ENCODE results near the gene ST7. TPM values are rescaled to one million over a fixed set of nuclear protein-coding genes. Genes with fewer than 3 reads are reported as not detected.

Gene ST7
- total RNA-seq, 1 donor from 2014 or later, result 107 TPM

GRCh38 chr7:117188376-117188775 is 235.1 kb downstream of the ST7 start:
- H3K9me3 Mint-ChIP-seq (ENCODE audit: unreplicated experiment), result no peaks in the 10 kb centered on the region
- no peak for TF ChIP-seq CTCF (IDR thresholded peaks at IDR 0.05; ENCODE audit: partially characterized antibody, unreplicated experiment)
- H3K4me3 Mint-ChIP-seq (ENCODE audit: unreplicated experiment), result no peak overlapping the region
- DNase-seq, result no peak
- peaks cover 3% of the 10 kb centered on the region for H3K36me3 Mint-ChIP-seq (ENCODE audit: unreplicated experiment)
- H3K27me3 Mint-ChIP-seq (ENCODE audit: unreplicated experiment), result peaks cover 2% of the 10 kb centered on the region
- H3K4me1 Mint-ChIP-seq (ENCODE audit: low read depth, unreplicated experiment), result peaks cover 22% of the 10 kb centered on the region
- H3K27ac Mint-ChIP-seq (ENCODE audit: unreplicated experiment), result no peak overlapping the region

- Mint-ChIP-seq H3K27ac (ENCODE audit: unreplicated experiment) (no peak overlapping the region), H3K4me1 (ENCODE audit: low read depth, unreplicated experiment) (peaks cover 22% of the 10 kb centered on the region), H3K36me3 (ENCODE audit: unreplicated experiment) (no peaks in the 10 kb centered on the region), H3K4me3 (ENCODE audit: unreplicated experiment) (no peak overlapping the region), H3K9me3 (ENCODE audit: unreplicated experiment) (no peaks in the 10 kb centered on the region), H3K27me3 (ENCODE audit: unreplicated experiment) (peaks cover 2% of the 10 kb centered on the region)
- DNase-seq, result no peak
- TF ChIP-seq CTCF (IDR thresholded peaks at IDR 0.05; ENCODE audit: partially characterized antibody, unreplicated experiment), result no peak
These were observed 235.8 kb downstream of the ST7 start for GRCh38 chr7:117188949-117189592.

- Mint-ChIP-seq H3K4me3 (ENCODE audit: unreplicated experiment) (no peak overlapping the region), H3K27ac (ENCODE audit: unreplicated experiment) (no peak overlapping the region), H3K9me3 (ENCODE audit: unreplicated experiment) (no peaks in the 10 kb centered on the region), H3K4me1 (ENCODE audit: low read depth, unreplicated experiment) (peaks cover 19% of the 10 kb centered on the region), H3K27me3 (ENCODE audit: unreplicated experiment) (peaks cover 2% of the 10 kb centered on the region), H3K36me3 (ENCODE audit: unreplicated experiment) (no peaks in the 10 kb centered on the region)
- TF ChIP-seq CTCF (IDR thresholded peaks at IDR 0.05; ENCODE audit: partially characterized antibody, unreplicated experiment), result no peak
- DNase-seq, result no peak
These were observed 236.8 kb downstream of the ST7 start for GRCh38 chr7:117190104-117190503.

GRCh38 chr7:117190746-117191435 is 237.6 kb downstream of the ST7 start:
- H3K27ac Mint-ChIP-seq (ENCODE audit: unreplicated experiment), result no peak overlapping the region
- no peak overlapping the region for H3K4me3 Mint-ChIP-seq (ENCODE audit: unreplicated experiment)
- no peak for DNase-seq
- no peak for TF ChIP-seq CTCF (IDR thresholded peaks at IDR 0.05; ENCODE audit: partially characterized antibody, unreplicated experiment)
- peaks cover 19% of the 10 kb centered on the region for H3K4me1 Mint-ChIP-seq (ENCODE audit: low read depth, unreplicated experiment)
- H3K9me3 Mint-ChIP-seq (ENCODE audit: unreplicated experiment), result no peaks in the 10 kb centered on the region
- H3K27me3 Mint-ChIP-seq (ENCODE audit: unreplicated experiment), result peaks cover 2% of the 10 kb centered on the region
- no peaks in the 10 kb centered on the region for H3K36me3 Mint-ChIP-seq (ENCODE audit: unreplicated experiment)

- no peaks in the 10 kb centered on the region for H3K36me3 Mint-ChIP-seq (ENCODE audit: unreplicated experiment)
- no peak for DNase-seq
- H3K27me3 Mint-ChIP-seq (ENCODE audit: unreplicated experiment), result no peaks in the 10 kb centered on the region
- H3K9me3 Mint-ChIP-seq (ENCODE audit: unreplicated experiment), result no peaks in the 10 kb centered on the region
- no peak overlapping the region for H3K27ac Mint-ChIP-seq (ENCODE audit: unreplicated experiment)
- no peak for TF ChIP-seq CTCF (IDR thresholded peaks at IDR 0.05; ENCODE audit: partially characterized antibody, unreplicated experiment)
- no peak overlapping the region for H3K4me3 Mint-ChIP-seq (ENCODE audit: unreplicated experiment)
- H3K4me1 Mint-ChIP-seq (ENCODE audit: low read depth, unreplicated experiment), result peaks cover 13% of the 10 kb centered on the region
These were observed 238.8 kb downstream of the ST7 start for GRCh38 chr7:117192108-117192507.
